Stimulated activated CD4-positive, alpha-beta T cell treated with anti-CD3 and anti-CD28 coated beads, Interleukin-4, amount 100 ng/mL, for 1 hour (primary cell): ENCODE data around the gene PLCB4.

Experiments
- DNase-seq: peaks from one replicate; pipeline ENCODE4 v3.0.0-alpha.2; 2020

PLCB4 gene

GRCh38 chr20:9508696-9509178 is 439.9 kb downstream of the PLCB4 start:
- DNase-seq = no peak

DNA sequence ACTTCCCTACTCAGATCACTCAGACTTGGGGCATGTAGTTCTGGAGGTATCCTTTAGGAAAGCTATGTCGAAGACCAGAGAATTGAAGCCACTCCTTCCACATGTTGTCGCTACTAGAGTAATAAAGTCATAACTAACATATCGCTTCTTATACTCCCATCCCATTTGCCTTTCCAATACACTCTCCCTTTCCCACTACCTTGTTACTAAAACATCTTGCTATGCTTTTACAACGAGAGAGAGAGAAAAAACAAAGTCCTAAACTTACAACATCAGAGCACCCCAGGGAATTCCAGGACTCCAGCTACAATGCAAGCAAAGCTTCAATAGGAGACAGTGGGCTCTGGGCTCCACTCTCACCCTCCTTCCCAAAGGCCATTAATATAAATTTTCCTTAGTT is 440.4 kb downstream of the PLCB4 start:
- no peak for DNase-seq

DNA sequence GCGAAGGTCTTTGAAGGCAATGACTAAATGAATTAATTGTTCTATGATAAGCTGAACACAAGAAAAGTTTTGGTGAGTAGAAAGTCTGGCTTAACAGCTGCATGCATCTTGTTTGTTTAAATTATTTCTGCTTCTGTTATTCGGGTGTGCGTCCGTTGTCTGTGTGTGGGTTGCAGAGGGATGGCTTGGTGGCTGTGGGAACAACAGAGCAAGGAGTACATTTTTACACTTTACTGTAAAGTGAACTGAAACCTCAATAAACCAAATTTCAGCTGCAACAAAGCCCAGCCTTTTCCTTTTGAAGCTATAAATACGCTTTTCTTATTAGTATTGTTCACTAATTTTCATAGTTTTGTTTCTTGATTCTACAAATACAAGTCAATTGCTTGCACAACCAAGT is 442.0 kb downstream of the PLCB4 start:
- DNase-seq = no peak

DNA sequence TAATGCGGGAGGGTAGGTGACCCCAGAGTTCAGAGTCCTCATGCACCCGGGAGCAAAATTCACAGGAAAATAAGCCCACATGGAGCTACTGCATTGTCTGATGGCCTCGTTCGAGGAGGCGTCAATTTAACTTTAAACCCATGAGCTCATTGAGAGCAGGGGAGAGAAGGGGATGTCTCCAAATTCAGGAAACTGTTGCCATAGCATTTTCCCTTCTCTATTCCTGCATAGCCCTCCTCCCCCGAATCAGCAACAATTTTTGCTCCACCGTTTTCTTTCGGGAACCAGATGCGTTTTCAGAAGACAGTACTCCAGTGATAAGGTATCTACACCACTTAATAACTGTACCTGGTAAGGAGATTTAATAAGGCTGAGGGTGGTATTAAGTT is 445.2 kb downstream of the PLCB4 start:
- no peak for DNase-seq

- no peak for DNase-seq
Observed at GRCh38 chr20:9514461-9515213, 445.8 kb downstream of the PLCB4 start, which contains the start of gene LAMP5. Gene LAMP5, plus strand, starts transcription at chr20:9514590. Its CDS starts 263 bp downstream, at chr20:9514853.

DNA sequence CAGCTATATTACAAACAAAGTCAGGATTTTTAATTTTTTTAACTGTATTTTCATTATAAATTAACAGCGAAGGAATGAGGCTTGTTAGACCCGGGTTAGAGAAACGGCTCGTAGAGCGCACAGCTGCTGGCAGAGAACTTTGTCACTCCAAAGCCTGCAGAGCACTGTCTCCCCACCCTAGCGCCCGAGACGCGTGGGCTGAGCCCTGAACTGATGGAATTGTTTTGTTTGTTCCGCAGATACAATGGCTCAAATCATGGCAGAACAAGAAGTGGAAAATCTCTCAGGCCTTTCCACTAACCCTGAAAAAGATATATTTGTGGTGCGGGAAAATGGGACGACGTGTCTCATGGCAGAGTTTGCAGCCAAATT is 446.3 kb downstream of the PLCB4 start:
- DNase-seq = no peak

DNA sequence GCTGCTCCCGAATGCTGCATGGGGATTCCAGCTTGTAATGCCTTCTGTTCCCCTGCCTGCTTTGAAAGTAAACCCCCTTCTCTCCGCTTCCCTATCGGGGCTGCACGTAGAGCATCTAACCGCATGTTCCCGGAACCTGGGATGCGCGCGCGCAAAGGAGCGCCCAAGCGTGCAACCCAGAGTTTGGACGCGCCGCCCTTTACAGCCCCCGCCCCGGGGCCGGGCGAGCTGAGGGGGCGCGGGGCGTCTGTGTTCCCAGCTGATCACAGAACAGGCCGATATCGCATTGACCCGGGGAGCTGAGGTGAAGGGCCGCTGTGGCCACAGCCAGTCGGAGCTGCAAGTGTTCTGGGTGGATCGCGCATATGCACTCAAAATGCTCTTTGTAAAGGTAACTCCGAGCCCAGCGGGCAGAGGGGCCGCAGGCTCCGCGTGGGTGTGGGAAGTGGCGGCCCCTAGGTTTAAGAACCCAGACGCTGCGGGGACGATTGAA is 446.9 kb downstream of the PLCB4 start:
- DNase-seq = no peak

DNA sequence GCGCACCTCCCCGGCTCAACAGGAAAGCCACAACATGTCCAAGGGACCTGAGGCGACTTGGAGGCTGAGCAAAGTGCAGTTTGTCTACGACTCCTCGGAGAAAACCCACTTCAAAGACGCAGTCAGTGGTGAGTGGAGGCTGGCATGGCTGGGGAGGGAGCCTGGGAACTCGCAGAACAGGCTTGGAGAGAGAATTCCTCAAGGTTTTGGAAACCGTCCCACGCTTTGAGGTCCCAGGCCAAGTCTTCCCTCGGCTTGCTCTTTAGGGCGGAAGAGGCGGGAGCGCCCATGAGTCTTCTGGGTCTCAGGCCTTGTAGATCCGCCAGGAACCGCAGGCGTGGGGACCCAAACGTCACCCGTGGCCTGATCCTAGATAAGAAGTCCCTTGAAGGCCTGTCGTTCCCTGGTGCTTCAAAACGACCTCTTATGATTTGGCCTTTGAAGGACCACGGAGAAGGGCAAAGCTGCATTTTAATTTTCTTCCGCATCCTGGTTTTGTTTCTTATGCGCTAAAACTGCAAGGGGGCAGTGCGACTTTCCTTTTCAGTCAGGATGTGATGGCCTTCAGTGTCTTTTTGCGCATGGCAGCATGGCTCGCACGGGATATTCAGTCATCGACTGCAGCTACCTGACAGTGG is 447.5 kb downstream of the PLCB4 start:
- no peak for DNase-seq

GRCh38 chr20:9517297-9518162 is 448.6 kb downstream of the PLCB4 start:
- DNase-seq = no peak

DNA sequence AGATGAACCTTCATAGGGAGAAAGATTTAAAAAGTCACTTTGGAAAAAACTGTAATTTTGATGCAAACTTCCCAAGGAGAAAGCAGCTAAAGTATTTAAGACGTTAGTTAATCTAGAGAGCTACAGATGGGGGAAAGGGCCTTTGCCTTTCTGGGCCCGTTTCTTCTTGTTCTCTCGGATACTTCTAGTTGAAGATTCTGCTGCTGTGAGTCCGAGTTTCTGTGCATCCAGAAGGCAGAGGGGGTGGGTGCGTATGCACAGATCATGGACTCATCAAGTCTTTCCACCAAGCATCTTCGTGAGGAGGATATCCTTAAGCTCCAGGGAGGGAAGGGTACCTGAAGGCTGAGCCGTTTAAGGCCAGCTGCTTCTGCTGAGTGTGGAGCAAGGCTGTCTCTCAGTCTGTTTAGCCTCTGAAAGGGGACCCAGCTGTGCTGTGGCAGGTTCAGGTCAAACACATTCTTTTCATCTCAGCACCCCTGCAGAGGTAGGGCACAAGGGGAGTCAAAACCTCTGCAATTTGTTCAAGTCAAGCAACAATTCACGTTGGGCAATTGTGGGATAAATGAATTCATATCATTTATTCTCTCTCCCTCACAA is 449.8 kb downstream of the PLCB4 start:
- no peak for DNase-seq

- DNase-seq = no peak
Observed at GRCh38 chr20:9520086-9520485, 451.2 kb downstream of the PLCB4 start.

DNA sequence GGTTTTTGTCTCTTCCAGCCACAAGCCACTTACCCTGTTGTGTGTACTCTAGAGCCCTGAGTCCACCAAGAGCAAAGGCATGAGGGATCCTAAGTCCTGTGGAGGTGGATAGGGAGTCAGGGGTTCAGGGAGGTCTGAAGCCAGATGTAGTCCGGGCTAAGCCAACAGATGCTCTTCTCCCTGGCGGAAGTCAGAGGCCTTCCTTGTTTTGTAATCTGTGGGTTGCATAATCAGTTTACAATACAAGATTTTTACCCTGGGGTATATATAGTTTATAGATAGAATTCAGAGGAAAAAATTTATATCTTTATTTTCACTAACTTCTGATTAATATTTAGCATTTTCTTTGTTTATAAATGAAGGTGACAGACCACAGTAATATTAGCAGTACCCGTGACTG is 454.7 kb downstream of the PLCB4 start:
- no peak for DNase-seq
